PFSK-1 (cell line): ENCODE data around the gene PMCH.

Experiments
- FOXP2 ChIP-seq: optimal IDR thresholded peaks from 2 replicates; pipeline ENCODE3; 2011; ENCODE audit warnings: borderline replicate concordance, control low read depth, inconsistent platforms; ENCODE audit not compliant: insufficient read depth; ENCODE audit errors: extremely low read length, extremely low read depth
- POLR2AphosphoS5 ChIP-seq: IDR thresholded peaks from 2 replicates; pipeline ENCODE4 v1.6.1; 2012; ENCODE audit warnings: low read depth, mild to moderate bottlenecking, control low read depth, low read length, moderate library complexity
- SIN3A ChIP-seq: IDR thresholded peaks from 2 replicates; pipeline ENCODE4 v1.6.1; 2012; ENCODE audit warnings: mild to moderate bottlenecking, low read length, moderate library complexity, borderline replicate concordance; ENCODE audit not compliant: insufficient read depth
- TAF1 ChIP-seq: IDR thresholded peaks from 2 replicates; pipeline ENCODE4 v1.6.1; 2012; ENCODE audit warnings: low read length, control low read depth, borderline replicate concordance; ENCODE audit not compliant: insufficient read depth
- TF ChIP-seq, protein P1 (sequence below), 2 experiments: IDR thresholded peaks; 2 replicates each; pipeline versions ENCODE4 v1.6.1 to v1.8.0; 2011 to 2012; ENCODE audit warnings: low read depth in 2 of 2, low read length in 2 of 2, control low read depth in 1 of 2, inconsistent platforms in 1 of 2, mild to moderate bottlenecking in 1 of 2, moderate library complexity in 1 of 2; ENCODE audit not compliant: insufficient read depth in 1 of 2

DNA sequence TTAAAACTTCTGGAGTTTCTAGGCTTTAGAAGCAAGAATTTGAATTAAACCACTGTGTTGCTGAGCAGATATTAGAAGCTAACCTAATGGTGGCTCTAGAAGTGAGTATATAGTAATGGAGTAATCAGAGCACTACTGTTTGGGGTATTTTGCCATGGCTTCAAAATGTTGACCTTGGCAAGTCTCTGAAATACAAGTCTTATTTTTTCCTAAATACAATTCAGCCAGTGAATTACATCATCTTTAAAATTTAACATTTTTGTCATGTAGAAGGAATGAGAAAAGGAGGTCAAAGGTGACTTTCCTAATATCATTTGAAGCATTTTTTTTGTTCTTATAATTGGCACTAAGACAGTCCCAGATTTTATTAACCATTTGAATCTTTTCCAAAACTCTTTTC lies 25.2 kb downstream of the PMCH start:
- TF ChIP-seq, protein P1, sequence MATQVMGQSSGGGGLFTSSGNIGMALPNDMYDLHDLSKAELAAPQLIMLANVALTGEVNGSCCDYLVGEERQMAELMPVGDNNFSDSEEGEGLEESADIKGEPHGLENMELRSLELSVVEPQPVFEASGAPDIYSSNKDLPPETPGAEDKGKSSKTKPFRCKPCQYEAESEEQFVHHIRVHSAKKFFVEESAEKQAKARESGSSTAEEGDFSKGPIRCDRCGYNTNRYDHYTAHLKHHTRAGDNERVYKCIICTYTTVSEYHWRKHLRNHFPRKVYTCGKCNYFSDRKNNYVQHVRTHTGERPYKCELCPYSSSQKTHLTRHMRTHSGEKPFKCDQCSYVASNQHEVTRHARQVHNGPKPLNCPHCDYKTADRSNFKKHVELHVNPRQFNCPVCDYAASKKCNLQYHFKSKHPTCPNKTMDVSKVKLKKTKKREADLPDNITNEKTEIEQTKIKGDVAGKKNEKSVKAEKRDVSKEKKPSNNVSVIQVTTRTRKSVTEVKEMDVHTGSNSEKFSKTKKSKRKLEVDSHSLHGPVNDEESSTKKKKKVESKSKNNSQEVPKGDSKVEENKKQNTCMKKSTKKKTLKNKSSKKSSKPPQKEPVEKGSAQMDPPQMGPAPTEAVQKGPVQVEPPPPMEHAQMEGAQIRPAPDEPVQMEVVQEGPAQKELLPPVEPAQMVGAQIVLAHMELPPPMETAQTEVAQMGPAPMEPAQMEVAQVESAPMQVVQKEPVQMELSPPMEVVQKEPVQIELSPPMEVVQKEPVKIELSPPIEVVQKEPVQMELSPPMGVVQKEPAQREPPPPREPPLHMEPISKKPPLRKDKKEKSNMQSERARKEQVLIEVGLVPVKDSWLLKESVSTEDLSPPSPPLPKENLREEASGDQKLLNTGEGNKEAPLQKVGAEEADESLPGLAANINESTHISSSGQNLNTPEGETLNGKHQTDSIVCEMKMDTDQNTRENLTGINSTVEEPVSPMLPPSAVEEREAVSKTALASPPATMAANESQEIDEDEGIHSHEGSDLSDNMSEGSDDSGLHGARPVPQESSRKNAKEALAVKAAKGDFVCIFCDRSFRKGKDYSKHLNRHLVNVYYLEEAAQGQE (IDR thresholded peaks at IDR 0.05; ENCODE audit: insufficient read depth in 1 of 2, low read depth in 2 of 2, low read length in 2 of 2): no peak
- TF ChIP-seq TAF1: no peak
- no peak for TF ChIP-seq POLR2AphosphoS5
- TF ChIP-seq FOXP2: no peak
- TF ChIP-seq SIN3A: no peak
